Activated T-cell treated with anti-CD3 and anti-CD28 coated beads, Interleukin-2, amount 50 U/mL, for 48 hours (primary cell): ENCODE data around the gene SEPTIN2.
A peak's percentile ranks its signal among the peaks of the same experiment; 100 is the strongest.
"Not testable (repeated sequence)": the region's sequence is repeated elsewhere in the genome, so short reads cannot be mapped to it uniquely, and the experiment has no call there.

Experiments used
- DNase-seq, 2 experiments: peaks; one replicate each; pipeline ENCODE4 v3.0.0-alpha.2; 2020

Gene SEPTIN2

DNA sequence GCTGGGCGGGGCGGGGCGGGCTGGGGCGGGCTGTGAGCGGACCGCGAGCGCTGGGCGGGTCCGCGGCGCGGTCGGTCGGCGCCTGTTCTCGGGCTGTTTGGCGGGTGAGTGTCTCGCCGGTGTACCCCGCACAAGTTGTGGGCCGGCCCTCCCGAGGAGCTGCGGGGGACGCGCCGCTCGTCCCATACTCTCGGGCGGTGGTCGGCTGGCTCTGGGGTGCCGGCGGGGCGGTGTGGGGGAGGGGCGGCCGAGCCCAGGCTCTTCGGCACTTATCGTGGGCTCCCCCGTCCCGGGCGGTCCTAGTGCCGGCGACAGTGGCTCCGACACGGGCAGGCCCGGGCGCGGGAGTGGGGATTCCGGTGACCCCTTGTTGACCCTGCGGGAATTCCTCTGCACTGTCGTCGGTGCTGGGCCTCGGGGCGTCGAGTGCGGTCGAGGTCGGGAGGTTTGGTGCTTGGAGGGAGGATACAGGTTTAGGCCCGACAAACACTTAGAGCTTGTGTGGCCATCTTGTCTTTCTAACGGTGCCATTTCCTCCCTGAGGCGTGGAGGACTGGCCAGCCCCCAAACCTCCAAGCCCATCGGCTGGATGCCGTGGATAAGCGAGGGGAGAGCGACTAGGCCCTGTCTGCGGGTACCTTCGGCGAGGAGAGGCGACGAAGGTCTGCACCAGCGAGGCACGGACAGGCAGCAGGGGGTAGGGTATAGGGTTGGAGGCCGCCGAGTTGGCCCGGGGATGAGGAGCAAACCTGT, at the start of gene SEPTIN2:
TSS of gene SEPTIN2 (plus strand) at position 47 of the 753 bp plus-strand sequence. CDS start 8,308 bp downstream, outside the sequence.
- DNase-seq, result peak; percentile 85 to 87

DNA sequence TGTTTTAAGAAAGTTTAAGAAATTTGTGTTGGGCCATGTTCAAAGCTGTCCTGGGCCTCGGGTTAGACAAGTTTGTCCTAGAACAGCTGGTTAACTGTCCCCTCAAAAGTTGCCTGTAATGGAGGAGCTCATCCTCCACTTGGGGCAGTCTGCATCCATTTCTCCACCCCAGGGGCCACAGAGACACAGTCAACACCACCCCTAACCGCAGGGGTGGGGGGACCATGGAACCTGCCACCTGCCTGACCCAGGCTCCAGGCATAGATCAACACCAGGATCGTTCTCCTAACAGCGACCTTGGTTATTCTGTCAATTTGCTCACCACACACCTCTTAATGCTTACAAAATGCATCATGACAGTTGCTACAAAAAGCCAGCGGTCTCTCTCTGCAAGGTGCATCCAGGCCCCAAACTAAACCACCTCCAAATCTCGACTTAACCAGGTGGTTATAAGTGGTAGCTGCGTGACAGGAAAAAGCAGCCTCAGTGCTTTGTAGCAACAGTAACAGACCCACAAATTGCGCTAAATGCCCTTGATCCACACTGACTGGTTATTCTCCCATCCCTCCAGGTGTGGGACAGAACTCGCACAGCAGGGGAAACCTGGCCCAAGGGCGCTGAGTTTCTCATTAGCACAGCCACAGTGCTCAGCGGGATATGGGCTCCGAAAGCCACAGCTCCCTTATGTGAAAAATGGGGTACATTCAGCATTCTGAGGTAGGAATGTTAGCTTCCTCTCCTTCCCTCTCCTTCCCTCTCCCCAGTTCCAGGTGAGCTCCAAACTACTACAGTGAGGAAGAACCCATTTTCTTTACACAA, 48.3 kb upstream of the SEPTIN2 start:
- no peak for DNase-seq

- DNase-seq, result no peak
Measured at GRCh38 chr2:241268306-241268705, 47.4 kb upstream of the SEPTIN2 start.

DNA sequence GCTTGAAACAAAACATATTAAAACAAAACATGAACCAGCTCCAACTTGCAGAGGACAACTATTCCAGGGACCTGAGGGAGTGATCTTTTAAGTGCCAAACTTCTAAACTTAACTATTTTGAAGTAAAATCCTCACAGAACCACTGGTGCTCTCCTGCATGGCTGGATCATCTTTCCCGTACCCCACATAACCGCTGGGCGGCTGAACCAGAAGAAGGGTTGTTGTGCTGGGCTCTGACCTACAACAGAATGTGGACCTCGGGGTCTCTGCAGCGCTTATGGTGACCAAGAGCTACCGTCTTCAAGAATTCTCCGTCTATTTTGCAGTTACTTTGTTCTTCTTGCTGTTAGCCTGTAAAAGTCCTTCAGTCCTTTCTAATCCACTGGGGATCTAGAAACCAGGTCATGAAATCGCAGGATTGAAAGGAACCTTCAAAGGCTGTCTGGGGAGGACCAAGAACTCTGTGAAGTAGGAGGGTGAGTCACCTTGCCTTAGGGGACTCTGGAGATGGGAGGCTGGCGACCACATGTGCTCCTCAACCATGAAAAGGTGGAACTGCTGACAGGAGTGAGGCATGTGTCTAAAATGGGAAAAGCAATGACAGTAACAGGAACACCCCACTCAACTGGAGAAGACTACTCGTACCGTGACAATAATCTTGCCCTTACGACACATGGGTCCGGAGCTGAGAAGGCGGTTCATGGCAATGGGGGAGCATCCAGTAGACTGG, 46.8 kb upstream of the SEPTIN2 start:
- no peak for DNase-seq

DNA sequence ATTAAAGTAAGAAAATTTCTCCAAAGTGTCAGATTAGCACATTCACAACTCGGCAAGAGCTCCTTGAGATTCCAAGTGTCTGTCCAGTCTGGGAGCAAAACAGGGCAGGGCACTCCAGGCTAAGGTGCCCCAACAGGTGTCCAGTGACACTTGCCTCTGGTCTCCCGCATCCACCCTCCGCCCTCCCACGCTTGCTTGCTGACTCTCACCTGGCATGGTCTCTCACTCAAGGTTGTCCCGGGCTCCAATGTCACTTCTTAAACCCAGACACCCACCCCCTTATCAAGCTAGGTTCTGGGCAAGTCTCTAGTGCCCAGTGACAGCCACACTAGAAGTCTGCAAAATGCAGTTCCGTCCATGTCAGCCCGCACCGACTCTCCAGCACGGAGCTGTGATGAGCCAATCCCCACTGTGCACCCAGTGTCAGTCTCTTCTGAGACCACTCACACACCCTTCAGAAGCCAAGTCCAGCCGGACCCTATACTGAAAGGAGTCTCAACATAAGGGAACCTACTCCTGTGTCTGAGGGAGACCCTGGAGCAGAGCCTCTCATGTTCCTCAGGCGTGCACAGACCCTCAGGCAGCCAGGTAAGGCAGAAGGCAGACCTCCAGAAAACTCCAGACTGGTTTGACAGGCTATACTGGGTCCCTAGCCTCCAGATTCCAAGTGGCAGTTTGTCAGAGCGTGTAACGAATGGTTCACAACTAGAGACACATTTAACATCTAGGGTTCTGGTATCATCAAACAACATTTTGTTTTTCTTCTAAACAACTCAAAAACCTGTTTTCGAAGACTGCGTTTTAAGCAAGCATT, 45.8 kb upstream of the SEPTIN2 start:
- no peak for DNase-seq

DNA sequence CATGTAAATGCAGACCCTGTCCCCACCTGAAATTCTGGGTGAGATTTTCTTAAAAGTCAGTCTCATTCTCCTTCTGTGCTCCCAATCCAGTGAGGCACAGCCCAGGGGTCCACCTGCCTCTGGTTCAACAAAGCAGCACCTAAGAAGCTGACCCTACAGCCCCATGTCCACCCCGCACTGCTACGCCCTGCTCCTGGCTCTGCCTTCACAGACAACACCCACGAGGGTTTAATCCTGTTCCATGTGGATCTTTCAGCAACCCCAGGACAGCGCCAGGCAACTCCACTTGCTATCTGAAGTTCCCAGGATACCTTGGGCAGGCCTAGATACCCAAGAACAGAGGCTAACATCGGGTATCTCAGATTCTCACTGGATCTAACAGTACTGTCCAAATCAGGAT, 45.2 kb upstream of the SEPTIN2 start:
- no peak for DNase-seq

DNA sequence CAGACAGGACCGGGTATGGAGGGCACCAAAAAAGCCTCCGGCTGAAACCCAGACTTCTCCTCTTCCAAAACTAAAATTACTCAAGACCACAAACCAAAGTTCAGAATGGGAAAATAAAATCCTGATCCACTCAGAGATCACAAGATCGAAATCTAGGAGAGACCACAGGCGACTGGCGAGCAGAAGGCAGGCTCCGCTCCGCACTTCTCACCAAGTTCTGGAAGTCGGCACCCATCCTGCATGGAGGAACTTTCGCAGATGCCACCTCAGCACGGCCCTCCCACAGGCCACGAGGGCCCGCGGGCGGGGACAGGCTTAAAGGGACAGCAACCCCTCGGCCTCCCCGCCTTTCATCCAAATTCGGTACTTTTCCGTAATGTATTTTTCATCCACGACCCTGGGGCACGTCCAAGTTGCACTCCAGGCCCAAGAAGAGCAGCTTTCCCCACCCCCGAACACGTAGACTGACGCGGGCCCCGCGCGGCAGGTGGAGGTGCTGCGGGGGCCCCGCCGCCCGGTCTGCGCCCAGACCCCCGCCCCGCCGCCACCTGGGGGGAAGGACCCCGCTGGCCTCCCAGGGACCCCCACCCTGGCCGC, 43.9 kb upstream of the SEPTIN2 start:
- DNase-seq, result peak; percentile 70 to 73

DNA sequence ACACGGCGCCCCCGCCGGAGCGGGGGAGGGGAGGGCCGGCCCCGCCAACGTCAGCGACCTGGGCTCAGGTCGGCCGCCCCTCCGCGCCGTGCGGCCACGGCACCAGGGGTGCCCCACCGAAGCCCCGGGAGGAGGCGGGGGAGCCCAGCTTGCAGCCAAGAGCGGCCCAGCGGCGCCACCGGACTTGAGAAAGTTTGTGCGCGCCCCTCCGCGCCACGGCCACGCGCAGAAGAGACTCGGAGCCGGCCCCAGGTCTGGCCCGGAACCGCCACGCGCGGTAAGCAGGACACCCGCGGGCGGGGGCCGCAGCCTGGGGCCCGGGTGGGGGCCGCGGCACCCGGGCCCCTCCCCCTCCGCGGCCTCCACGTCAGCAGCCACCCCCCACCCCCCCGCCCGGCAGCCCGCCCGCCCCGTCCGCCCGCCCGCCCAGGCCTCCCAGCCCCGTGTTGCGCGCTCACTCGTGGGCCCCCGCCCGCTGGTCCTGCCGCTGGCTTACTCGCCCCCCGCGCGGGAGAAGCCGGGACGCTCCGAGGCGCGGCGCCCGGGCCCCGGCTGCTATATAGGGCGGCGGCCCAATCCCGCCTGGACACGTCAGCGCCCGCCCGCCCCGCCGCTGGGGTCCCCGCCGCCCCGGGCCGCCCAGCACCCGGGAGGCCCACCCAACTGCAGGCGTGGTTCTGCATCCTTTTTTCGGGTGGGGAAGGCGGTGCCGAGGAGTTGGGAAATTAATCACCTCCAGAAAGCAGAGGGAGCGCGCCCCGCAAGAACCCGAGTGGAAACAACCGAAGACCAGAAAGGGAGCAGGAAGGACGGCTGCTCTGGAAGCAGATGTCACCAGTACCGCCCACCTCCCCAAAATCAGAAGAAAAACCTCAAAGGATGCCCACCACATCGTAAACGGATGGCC, 43.2 kb upstream of the SEPTIN2 start:
- DNase-seq, result peak; percentile 64 to 73

DNA sequence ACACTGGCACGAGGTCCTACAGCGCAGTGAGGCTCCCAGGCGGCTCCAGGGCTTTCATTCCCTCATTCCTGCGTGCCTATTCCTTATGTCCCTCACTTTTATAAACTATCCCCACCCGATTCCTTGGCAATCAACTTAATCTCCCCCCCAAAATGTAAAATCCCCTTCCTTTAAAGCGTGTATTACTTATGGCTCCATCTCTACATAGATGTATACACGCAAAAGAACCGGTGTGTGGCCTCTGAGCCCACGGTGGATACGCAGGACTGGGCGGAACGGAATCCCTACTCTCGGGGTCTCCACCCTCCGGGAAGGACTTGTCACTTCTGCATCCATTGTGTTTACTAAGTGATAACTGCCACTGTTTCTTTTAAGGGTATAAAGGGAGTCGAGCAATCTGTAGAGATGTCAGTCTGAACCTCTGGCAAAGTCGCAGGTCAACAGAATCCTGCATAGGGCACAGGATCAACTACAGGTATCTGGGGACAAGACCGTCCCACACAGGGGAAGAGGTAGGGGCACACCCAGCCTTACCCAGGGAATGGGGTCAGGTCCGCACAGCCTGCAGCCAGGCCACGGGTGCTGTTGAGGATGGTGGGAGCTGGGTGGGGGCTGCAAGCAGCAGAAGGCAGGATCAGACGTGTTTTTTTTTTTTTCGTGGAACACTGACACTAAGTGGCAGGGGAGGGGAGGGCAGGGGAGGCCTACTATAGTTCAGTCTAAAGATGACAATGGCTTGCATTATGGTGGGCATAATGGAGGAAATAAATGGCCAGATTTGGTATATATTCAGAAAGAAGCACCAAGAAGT, 42.3 kb upstream of the SEPTIN2 start:
- DNase-seq, result no peak

DNA sequence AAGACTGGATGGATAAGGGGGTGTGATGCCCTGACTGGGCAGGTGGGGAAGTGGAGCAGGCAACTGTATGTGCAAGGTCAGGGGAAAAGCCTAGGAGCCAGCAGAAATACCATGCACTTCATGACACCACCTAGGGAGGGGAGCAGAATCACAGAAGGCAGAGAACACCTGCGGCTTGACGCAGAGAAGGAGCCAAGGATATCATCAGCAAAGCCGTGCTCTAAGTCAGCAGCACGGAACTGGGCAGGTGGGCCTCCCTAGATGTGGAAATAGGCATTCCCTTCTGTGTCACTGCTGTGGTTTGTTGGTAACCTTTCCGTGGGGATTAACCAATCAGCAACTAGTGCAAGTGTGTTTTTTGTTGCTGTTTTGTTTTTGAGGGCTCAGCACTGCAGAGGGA, 41.6 kb upstream of the SEPTIN2 start:
- no peak for DNase-seq

GRCh38 chr2:241275504-241275903, 40.2 kb upstream of the SEPTIN2 start:
- no peak for DNase-seq

- no peak for DNase-seq
Measured at GRCh38 chr2:241275910-241276309, 39.8 kb upstream of the SEPTIN2 start.

GRCh38 chr2:241278306-241278705, 37.4 kb upstream of the SEPTIN2 start:
- DNase-seq, result not testable (repeated sequence)

- DNase-seq, result no peak
Measured at GRCh38 chr2:241279413-241279812, 36.3 kb upstream of the SEPTIN2 start.

- DNase-seq, result no peak
Measured at GRCh38 chr2:241279828-241280227, 35.9 kb upstream of the SEPTIN2 start.

DNA sequence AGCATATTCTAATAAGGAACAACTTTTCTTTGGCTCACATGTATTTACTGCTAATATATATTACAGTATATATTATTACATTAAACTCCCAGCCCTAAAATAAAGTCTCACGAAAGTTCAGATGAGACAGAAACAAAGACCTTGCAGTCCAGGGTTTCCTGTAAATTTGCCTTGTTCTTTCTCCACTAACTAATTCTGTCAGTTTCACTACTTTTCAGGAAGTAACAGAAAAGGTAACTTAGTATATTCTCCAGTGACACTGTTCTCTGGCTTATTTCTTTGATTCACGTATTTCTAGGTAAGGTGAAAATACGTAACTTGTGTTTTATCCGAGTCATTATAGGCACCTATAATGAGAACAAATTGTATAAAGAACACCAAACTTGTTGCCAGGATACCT, 35.4 kb upstream of the SEPTIN2 start:
- no peak for DNase-seq

GRCh38 chr2:241282555-241282954, 33.2 kb upstream of the SEPTIN2 start:
- no peak for DNase-seq

DNA sequence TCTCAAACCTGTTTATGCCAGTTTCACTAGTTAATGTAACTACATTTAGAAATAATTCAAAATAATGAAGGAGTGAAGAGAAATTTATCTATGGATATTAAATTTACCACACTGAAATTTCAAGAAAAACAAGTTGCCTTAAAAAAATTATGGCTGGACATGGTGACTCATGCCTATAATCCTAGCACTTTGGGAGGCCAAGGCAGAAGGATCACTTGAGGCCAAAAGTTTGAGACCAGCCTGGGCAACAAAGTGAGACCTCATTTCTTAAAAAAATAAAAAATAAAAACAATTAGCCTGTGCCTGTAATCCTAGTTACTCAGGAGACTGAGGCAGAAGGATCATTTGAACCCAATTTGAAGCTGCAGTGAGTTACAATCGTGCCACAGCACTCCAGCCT, 30.1 kb upstream of the SEPTIN2 start:
- DNase-seq, result no peak

GRCh38 chr2:241286348-241287090, 29.2 kb upstream of the SEPTIN2 start:
- DNase-seq, result no peak
